Endometrial microvascular endothelial cells (primary cell): ENCODE measurements around the gene UGT1A4. TPM values are rescaled to one million over a fixed set of nuclear protein-coding genes. Genes with fewer than 3 reads are reported as not detected.
"Not testable (repeated sequence)": the region's sequence is repeated elsewhere in the genome, so short reads cannot be mapped to it uniquely, and the experiment has no call there.

Experiments used
- in situ Hi-C: cut with HindIII; loops from 2 replicates; pipeline ENCODE4 v1.10.0; 2017; ENCODE audit warnings: low sequenced_read_pairs, low pct_unique_long_range_greater_than_20kb; ENCODE audit errors: inconsistent ontology term
- total RNA-seq: library from RNA; depleted of rRNA; stranded (reverse); fragments of >200 nt; gene quantifications from one replicate; pipeline ENCODE4 v1.2.3, GENCODE V29; 2015; ENCODE audit errors: inconsistent ontology term

The UGT1A4 gene
- total RNA-seq, 1 donor from 2014 or later = not detected

GRCh38 chr2:233743464-233744259, 25.1 kb downstream of the UGT1A4 start:
- in situ Hi-C loops = no loop called here

- in situ Hi-C loops = no loop called here
Observed at GRCh38 chr2:233745073-233745755, 26.7 kb downstream of the UGT1A4 start.

- in situ Hi-C loops = not testable (repeated sequence)
Observed at GRCh38 chr2:233745838-233746237, 27.3 kb downstream of the UGT1A4 start.

- in situ Hi-C loops = no loop called here
Observed at GRCh38 chr2:233746475-233747282, 28.1 kb downstream of the UGT1A4 start.

GRCh38 chr2:233747283-233747544, 28.7 kb downstream of the UGT1A4 start:
- in situ Hi-C loops = no loop called here

GRCh38 chr2:233750689-233751088, 32.2 kb downstream of the UGT1A4 start:
- in situ Hi-C loops = not testable (repeated sequence)

- in situ Hi-C loops = not testable (repeated sequence)
Observed at GRCh38 chr2:233751212-233752009, 32.9 kb downstream of the UGT1A4 start.

GRCh38 chr2:233754872-233755611, 36.5 kb downstream of the UGT1A4 start:
- in situ Hi-C loops = no loop called here

GRCh38 chr2:233756429-233757081, 38.0 kb downstream of the UGT1A4 start:
- in situ Hi-C loops = no loop called here

- in situ Hi-C loops = no loop called here
Observed at GRCh38 chr2:233758141-233758540, 39.6 kb downstream of the UGT1A4 start.

- in situ Hi-C loops = no loop called here
Observed at GRCh38 chr2:233758849-233759248, 40.3 kb downstream of the UGT1A4 start.

GRCh38 chr2:233760043-233760442, 41.5 kb downstream of the UGT1A4 start, which contains the start of gene UGT1A1:
Gene UGT1A1, plus strand, starts transcription at chr2:233760270. Its CDS starts 18 bp downstream, at chr2:233760288.
- in situ Hi-C loops = no loop called here

- in situ Hi-C loops = no loop called here
Observed at GRCh38 chr2:233761040-233761769, 42.7 kb downstream of the UGT1A4 start.

- in situ Hi-C loops = no loop called here
Observed at GRCh38 chr2:233764264-233764663, 45.7 kb downstream of the UGT1A4 start.

- in situ Hi-C loops = no loop called here
Observed at GRCh38 chr2:233764761-233765160, 46.2 kb downstream of the UGT1A4 start.

GRCh38 chr2:233766416-233766815, 47.9 kb downstream of the UGT1A4 start:
- in situ Hi-C loops = no loop called here

- in situ Hi-C loops = no loop called here
Observed at GRCh38 chr2:233768076-233768475, 49.5 kb downstream of the UGT1A4 start.
